Tibial nerve (tissue), 4 donors: Measurements from ENCODE around the gene ZBTB20. TPM values are rescaled to one million over a fixed set of nuclear protein-coding genes. Genes with fewer than 3 reads are reported as not detected.

Source experiments
- DNase-seq, 2 donors: peaks; one replicate each; pipeline ENCODE4 v3.0.0-alpha.2; 2019; ENCODE audit warnings: low spot score in 2 of 2
- H3K27ac ChIP-seq, 4 donors: fragments of 200-600 bp; sonication (generic) in 3 of 4; one replicate each; pipeline ENCODE4 v1.5.1; 2017 to 2019; ENCODE audit warnings: mild to moderate bottlenecking in 1 of 4
- H3K27me3 ChIP-seq, 2 donors: fragments of 200-600 bp; sonication (generic) in 1 of 2; one replicate each; pipeline versions ENCODE4 v1.5.1 to v1.6.0; 2017 to 2019
- H3K36me3 ChIP-seq, 3 donors: fragments of 200-600 bp; sonication (generic); one replicate each; pipeline ENCODE4 v1.5.1; 2018 to 2019
- H3K4me1 ChIP-seq, 4 donors: fragments of 200-600 bp; sonication (generic) in 3 of 4; one replicate each; pipeline ENCODE4 v1.5.1; 2017 to 2019
- H3K4me3 ChIP-seq, 4 donors: fragments of 200-600 bp; sonication (generic) in 3 of 4; one replicate each; pipeline ENCODE4 v1.5.1; 2017 to 2019; ENCODE audit warnings: mild to moderate bottlenecking in 1 of 4, moderate library complexity in 1 of 4
- H3K9me3 ChIP-seq, 4 donors: fragments of 200-600 bp; sonication (generic) in 3 of 4; one replicate each; pipeline ENCODE4 v1.5.1; 2017 to 2019
- EP300 ChIP-seq, 2 donors: sonication (generic); formaldehyde crosslinking; IDR thresholded peaks; one replicate each; pipeline ENCODE4 v1.6.1; 2017; ENCODE audit warnings: antibody characterized with exemption in 2 of 2, mild to moderate bottlenecking in 1 of 2
- POLR2A ChIP-seq, 2 donors: fragments of 450-650 bp; IDR thresholded peaks; one replicate each; pipeline ENCODE4 v1.6.1; 2017; ENCODE audit warnings: antibody characterized with exemption in 2 of 2, mild to moderate bottlenecking in 2 of 2, moderate library complexity in 2 of 2
- WGBS, 2 donors: methylation state at CpG; one replicate each; pipeline ENCODE4 v1.1.5; 2018; 5-methylcytosine and 5-hydroxymethylcytosine counted together
- small RNA-seq: library from RNA; depleted of rRNA; stranded (forward); fragments of <200 nt; gene quantifications from one replicate; pipeline ENCODE3, GENCODE V24; 2016
- total RNA-seq, 4 donors: library from RNA; depleted of rRNA; stranded (reverse); fragments of >200 nt; gene quantifications; one replicate each; pipeline ENCODE4 v1.1.0, GENCODE V29; 2016
- TF ChIP-seq, protein P1 (sequence below), 5 experiments: fragments of 200-600 bp in 3 of 5; fragments of 450-650 bp in 2 of 5; sonication (generic) in 3 of 5; IDR thresholded peaks; one replicate each; pipeline ENCODE4 v1.5.1; 2016 to 2019; ENCODE audit warnings: antibody characterized with exemption in 5 of 5, mild to moderate bottlenecking in 3 of 5, moderate library complexity in 2 of 5

Gene ZBTB20
- total RNA-seq, 4 donors from 2014 or later = 63.3 to 127 (median 102) TPM

DNA sequence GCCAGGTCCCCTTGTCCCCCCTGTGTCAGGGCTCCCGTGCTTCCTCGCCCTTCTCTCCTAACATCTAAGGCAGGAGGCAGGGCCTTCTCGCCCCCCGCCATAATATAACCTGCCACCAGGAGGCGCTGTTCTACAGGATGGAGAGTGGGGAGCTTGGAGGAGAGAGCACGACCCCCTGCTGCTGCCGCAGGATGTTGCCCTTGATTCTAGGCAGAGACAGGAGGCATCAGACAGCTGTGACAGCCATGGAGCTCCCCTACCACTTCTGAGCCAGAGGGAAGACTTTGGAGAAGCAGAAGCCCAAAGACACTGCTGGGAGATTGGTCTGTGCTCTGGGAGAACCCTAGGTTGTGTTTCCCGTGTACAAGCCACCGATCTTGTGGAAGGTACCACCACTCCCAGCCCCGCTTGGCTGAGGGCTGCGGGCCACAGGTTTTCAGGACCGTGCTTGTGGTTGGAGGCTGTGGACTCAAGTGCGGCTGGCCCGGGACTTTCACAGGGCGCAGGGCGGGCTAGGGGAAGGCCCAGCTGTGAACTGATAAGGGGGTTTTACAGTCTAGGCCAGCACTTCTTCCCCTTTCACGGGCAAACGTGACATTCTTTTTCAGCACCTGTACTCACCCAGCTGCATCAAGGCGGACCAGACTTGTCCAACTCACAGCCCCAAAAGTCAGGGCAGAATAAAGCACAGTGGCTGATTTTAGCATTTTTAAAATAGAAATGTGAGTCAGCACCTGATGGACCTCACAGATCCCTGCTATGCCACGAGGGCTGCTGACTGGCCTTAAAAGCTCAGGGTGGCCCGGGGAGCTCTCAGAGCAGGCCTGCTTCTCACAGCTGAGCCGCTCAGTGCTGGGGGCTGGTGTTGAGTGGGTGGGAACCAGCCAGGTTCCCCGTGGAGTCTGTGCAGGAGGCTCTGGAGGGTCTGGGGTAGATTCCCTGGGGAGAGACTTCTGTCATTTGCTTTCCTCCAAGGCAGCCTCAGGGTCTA lies 855.9 kb downstream of the ZBTB20 start:
- peak overlapping the region in 1 of 4 donors; percentile 49 for H3K27ac ChIP-seq
- H3K4me3 ChIP-seq = peak overlapping the region in 1 of 4 donors; percentile 19
- H3K36me3 ChIP-seq = no peaks in the 10 kb centered on the region
- no peaks in the 10 kb centered on the region for H3K27me3 ChIP-seq
- TF ChIP-seq, protein P1, sequence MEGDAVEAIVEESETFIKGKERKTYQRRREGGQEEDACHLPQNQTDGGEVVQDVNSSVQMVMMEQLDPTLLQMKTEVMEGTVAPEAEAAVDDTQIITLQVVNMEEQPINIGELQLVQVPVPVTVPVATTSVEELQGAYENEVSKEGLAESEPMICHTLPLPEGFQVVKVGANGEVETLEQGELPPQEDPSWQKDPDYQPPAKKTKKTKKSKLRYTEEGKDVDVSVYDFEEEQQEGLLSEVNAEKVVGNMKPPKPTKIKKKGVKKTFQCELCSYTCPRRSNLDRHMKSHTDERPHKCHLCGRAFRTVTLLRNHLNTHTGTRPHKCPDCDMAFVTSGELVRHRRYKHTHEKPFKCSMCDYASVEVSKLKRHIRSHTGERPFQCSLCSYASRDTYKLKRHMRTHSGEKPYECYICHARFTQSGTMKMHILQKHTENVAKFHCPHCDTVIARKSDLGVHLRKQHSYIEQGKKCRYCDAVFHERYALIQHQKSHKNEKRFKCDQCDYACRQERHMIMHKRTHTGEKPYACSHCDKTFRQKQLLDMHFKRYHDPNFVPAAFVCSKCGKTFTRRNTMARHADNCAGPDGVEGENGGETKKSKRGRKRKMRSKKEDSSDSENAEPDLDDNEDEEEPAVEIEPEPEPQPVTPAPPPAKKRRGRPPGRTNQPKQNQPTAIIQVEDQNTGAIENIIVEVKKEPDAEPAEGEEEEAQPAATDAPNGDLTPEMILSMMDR (IDR thresholded peaks at IDR 0.05) = peak; percentile 44 to 76 (median 72)
- TF ChIP-seq EP300 (IDR thresholded peaks at IDR 0.05) = no peak
- DNase-seq = peak; percentile 28 to 59
- whole genome bisulfite sequencing, 2 donors = 65 to 67% methylated on average over 15 to 19 of the region's 23 CpGs
- no peaks in the 10 kb centered on the region for H3K9me3 ChIP-seq
- H3K4me1 ChIP-seq = no peaks in the 10 kb centered on the region

DNA sequence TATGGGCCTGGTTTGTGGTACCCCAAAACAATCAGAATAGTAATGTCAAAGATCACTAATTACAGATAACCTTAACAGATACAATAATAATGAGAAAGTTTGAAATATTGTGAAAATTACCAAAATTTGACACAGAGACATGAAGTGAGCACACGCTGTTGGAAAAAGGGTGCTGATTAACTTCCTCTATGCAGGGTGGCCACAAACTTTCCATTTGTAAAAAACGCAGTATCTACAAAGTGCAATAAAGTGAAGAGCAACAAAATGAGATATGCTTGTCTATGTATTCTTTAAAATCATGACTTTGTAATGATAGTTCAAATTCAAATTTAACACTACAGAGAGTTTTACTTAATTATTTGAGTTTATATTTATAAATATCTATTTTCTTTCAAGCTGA lies 860.8 kb downstream of the ZBTB20 start:
- WGBS, 2 donors = 89 to 91% methylated on average over 2 of the region's 2 CpGs
- H3K27me3 ChIP-seq = no peaks in the 10 kb centered on the region
- H3K27ac ChIP-seq = no peak overlapping the region
- no peaks in the 10 kb centered on the region for H3K4me1 ChIP-seq
- no peaks in the 10 kb centered on the region for H3K36me3 ChIP-seq
- DNase-seq = no peak
- TF ChIP-seq POLR2A (IDR thresholded peaks at IDR 0.05) = no peak
- TF ChIP-seq EP300 (IDR thresholded peaks at IDR 0.05) = no peak
- TF ChIP-seq, protein P1 (IDR thresholded peaks at IDR 0.05) = no peak
- no peaks in the 10 kb centered on the region for H3K9me3 ChIP-seq
- no peak overlapping the region for H3K4me3 ChIP-seq

DNA sequence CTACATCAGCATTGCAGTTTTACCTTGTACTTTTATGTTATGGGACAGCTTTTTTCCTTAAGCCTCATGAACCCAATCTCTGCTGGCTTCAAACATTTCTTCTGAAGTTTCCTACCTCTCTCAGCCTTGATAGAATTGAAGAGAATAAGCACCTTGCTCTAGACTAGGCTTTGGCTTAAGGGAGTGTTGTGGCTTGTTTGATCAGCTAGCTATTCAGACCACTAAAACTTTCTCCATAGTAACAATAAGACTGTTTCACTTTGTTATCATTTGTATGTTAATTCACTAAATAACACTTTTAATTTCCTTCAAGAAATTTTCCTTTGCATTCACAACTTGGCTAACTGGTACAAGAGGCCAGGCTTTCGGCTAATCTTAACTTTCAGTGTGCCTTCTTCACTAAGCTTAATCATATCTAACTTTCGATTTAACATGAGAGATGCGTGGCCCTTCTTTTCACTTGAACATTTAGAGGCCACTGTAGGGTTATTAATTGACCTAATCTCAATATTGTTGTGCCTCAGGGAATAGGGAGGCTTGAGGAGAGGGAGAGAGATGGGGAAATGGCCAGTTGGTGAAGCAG lies 861.3 kb downstream of the ZBTB20 start:
- Histone ChIP-seq H3K4me1 (no peaks in the 10 kb centered on the region), H3K9me3 (no peaks in the 10 kb centered on the region), H3K4me3 (no peak overlapping the region), H3K27ac (no peak overlapping the region), H3K36me3 (no peaks in the 10 kb centered on the region), H3K27me3 (no peaks in the 10 kb centered on the region)
- no peak for DNase-seq
- no peak for TF ChIP-seq POLR2A (IDR thresholded peaks at IDR 0.05)
- TF ChIP-seq EP300 (IDR thresholded peaks at IDR 0.05) = no peak
- TF ChIP-seq, protein P1 (IDR thresholded peaks at IDR 0.05) = no peak
- WGBS, 2 donors = 92 to 95% methylated on average over 3 of the region's 3 CpGs

DNA sequence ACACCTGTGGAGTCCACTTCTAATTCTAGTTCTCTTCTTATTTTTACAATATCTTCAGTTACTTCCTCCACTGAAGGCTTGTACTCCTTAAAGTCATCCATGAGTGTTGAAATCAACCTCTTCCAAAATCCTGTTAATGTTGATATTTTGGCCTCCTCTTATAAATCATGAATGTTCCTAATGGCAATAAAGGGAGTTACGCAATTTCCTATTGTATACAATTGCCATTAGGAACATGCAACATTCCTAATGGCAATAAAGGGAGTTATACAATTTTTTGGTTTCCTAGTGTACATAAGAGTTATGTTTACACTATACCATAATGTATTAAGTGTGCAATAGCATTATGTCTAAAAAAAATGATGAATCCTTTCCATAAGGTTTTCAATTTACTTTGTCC lies 862.4 kb downstream of the ZBTB20 start:
- Histone ChIP-seq H3K27me3 (no peaks in the 10 kb centered on the region), H3K4me3 (no peak overlapping the region), H3K9me3 (no peaks in the 10 kb centered on the region), H3K36me3 (no peaks in the 10 kb centered on the region), H3K27ac (no peak overlapping the region), H3K4me1 (no peaks in the 10 kb centered on the region)
- WGBS, 2 donors = 98 to 100% methylated on average over 1 of the region's 1 CpG
- TF ChIP-seq POLR2A (IDR thresholded peaks at IDR 0.05) = no peak
- TF ChIP-seq, protein P1 (IDR thresholded peaks at IDR 0.05) = no peak
- no peak for TF ChIP-seq EP300 (IDR thresholded peaks at IDR 0.05)
- no peak for DNase-seq

Small RNA genes lying within 50 kb of the gene (small RNA-seq; reads per million reads assigned to genes)
- gene MIR4796 = not detected
